HEK293 (cell line): ENCODE results near the gene EPHA2.

ENCODE experiments used
- CTCF ChIP-seq: fragments of 450-650 bp; formaldehyde crosslinking; IDR thresholded peaks from 2 replicates; pipeline ENCODE4 v1.5.1; 2016; ENCODE audit warnings: missing biosample characterization, missing genetic modification characterization
- GFI1B ChIP-seq: fragments of 450-650 bp; formaldehyde crosslinking; IDR thresholded peaks from 2 replicates; pipeline ENCODE4 v1.5.1; 2016; ENCODE audit warnings: missing biosample characterization, missing genetic modification characterization
- HOXC10 ChIP-seq: sonication (generic); formaldehyde crosslinking; IDR thresholded peaks from 2 replicates; pipeline ENCODE4 v1.8.1; 2023; ENCODE audit warnings: mild to moderate bottlenecking, missing genetic modification reagents
- PATZ1 ChIP-seq: fragments of 450-650 bp; formaldehyde crosslinking; IDR thresholded peaks from 2 replicates; pipeline ENCODE4 v1.5.1; 2016; ENCODE audit warnings: missing biosample characterization, missing genetic modification characterization
- SALL2 ChIP-seq: fragments of 450-650 bp; formaldehyde crosslinking; IDR thresholded peaks from 2 replicates; pipeline ENCODE4 v1.5.0; 2017; ENCODE audit warnings: missing biosample characterization, mild to moderate bottlenecking, missing genetic modification characterization, borderline replicate concordance
- WT1 ChIP-seq: fragments of 450-650 bp; formaldehyde crosslinking; IDR thresholded peaks from 2 replicates; pipeline ENCODE4 v1.5.1; 2016; ENCODE audit warnings: missing biosample characterization, missing genetic modification characterization
- ZBTB10 ChIP-seq: fragments of 450-650 bp; formaldehyde crosslinking; IDR thresholded peaks from 2 replicates; pipeline ENCODE4 v1.5.1; 2016; ENCODE audit warnings: missing biosample characterization, missing genetic modification characterization
- ZFP3 ChIP-seq: fragments of 450-650 bp; formaldehyde crosslinking; IDR thresholded peaks from 2 replicates; pipeline ENCODE4 v1.5.1; 2016; ENCODE audit warnings: low read depth, missing biosample characterization, missing genetic modification characterization
- ZIC2 ChIP-seq: fragments of 450-650 bp; formaldehyde crosslinking; IDR thresholded peaks from 2 replicates; pipeline ENCODE4 v1.5.1; 2016; ENCODE audit warnings: missing biosample characterization, missing genetic modification characterization
- ZNF133 ChIP-seq: fragments of 450-650 bp; formaldehyde crosslinking; IDR thresholded peaks from 2 replicates; pipeline ENCODE4 v1.5.1; 2016; ENCODE audit warnings: missing biosample characterization, missing genetic modification characterization
- ZNF138 ChIP-seq: fragments of 450-650 bp; formaldehyde crosslinking; IDR thresholded peaks from 2 replicates; pipeline ENCODE4 v1.5.1; 2016; ENCODE audit warnings: missing biosample characterization, missing genetic modification characterization, borderline replicate concordance
- ZNF146 ChIP-seq: fragments of 450-650 bp; formaldehyde crosslinking; IDR thresholded peaks from 2 replicates; pipeline ENCODE4 v1.5.1; 2016; ENCODE audit warnings: missing biosample characterization, missing genetic modification characterization
- ZNF184 ChIP-seq: fragments of 450-650 bp; IDR thresholded peaks from 2 replicates; pipeline ENCODE4 v1.5.1; 2018; ENCODE audit warnings: missing biosample characterization, mild to moderate bottlenecking, missing genetic modification characterization
- ZNF211 ChIP-seq: fragments of 450-650 bp; formaldehyde crosslinking; IDR thresholded peaks from 2 replicates; pipeline ENCODE4 v1.5.1; 2016; ENCODE audit warnings: low read depth, missing biosample characterization, missing genetic modification characterization
- ZNF266 ChIP-seq: fragments of 450-650 bp; formaldehyde crosslinking; IDR thresholded peaks from 2 replicates; pipeline ENCODE4 v1.5.1; 2016; ENCODE audit warnings: missing biosample characterization, missing genetic modification characterization, low read depth
- ZNF366 ChIP-seq: fragments of 450-650 bp; formaldehyde crosslinking; conservative IDR thresholded peaks from 2 replicates; pipeline ENCODE4 v1.5.1; 2016; ENCODE audit warnings: missing biosample characterization, missing genetic modification characterization
- ZNF423 ChIP-seq: fragments of 450-650 bp; formaldehyde crosslinking; IDR thresholded peaks from 2 replicates; pipeline ENCODE4 v1.5.1; 2016; ENCODE audit warnings: missing biosample characterization, missing genetic modification characterization
- ZNF548 ChIP-seq: fragments of 450-650 bp; formaldehyde crosslinking; IDR thresholded peaks from 2 replicates; pipeline ENCODE4 v1.5.1; 2016; ENCODE audit warnings: missing biosample characterization, missing genetic modification characterization
- ZNF555 ChIP-seq: fragments of 450-650 bp; formaldehyde crosslinking; conservative IDR thresholded peaks from 2 replicates; pipeline ENCODE4 v1.5.1; 2017; ENCODE audit warnings: missing biosample characterization, mild to moderate bottlenecking, missing genetic modification characterization, inconsistent platforms
- ZNF600 ChIP-seq: fragments of 450-650 bp; formaldehyde crosslinking; IDR thresholded peaks from 2 replicates; pipeline ENCODE4 v1.5.1; 2016; ENCODE audit warnings: missing biosample characterization, missing genetic modification characterization
- ZNF645 ChIP-seq: fragments of 450-650 bp; formaldehyde crosslinking; IDR thresholded peaks from 2 replicates; pipeline ENCODE4; 2016; ENCODE audit warnings: missing biosample characterization, missing genetic modification characterization
- ZNF660 ChIP-seq: fragments of 450-650 bp; IDR thresholded peaks from 2 replicates; pipeline ENCODE4 v1.5.1; 2018; ENCODE audit warnings: missing biosample characterization, mild to moderate bottlenecking, missing genetic modification characterization
- ZNF701 ChIP-seq: fragments of 450-650 bp; formaldehyde crosslinking; IDR thresholded peaks from 2 replicates; pipeline ENCODE4 v1.5.1; 2016; ENCODE audit warnings: missing biosample characterization, missing genetic modification characterization
- TF ChIP-seq, protein P1 (sequence below): fragments of 450-650 bp; formaldehyde crosslinking; IDR thresholded peaks from 2 replicates; pipeline ENCODE4 v1.5.1; 2016; ENCODE audit warnings: missing biosample characterization, missing genetic modification characterization
- TF ChIP-seq, protein P2 (sequence below): fragments of 450-650 bp; formaldehyde crosslinking; IDR thresholded peaks from 2 replicates; pipeline ENCODE4 v1.5.1; 2016; ENCODE audit warnings: missing biosample characterization, missing genetic modification characterization
- TF ChIP-seq, protein P3 (sequence below): fragments of 450-650 bp; formaldehyde crosslinking; IDR thresholded peaks from 2 replicates; pipeline ENCODE4 v1.5.1; 2017; ENCODE audit warnings: missing biosample characterization, mild to moderate bottlenecking, missing genetic modification characterization, moderate library complexity

EPHA2 gene

GRCh38 chr1:16120940-16121410, 34.9 kb downstream of the EPHA2 start (continued):
- TF ChIP-seq, protein P1, sequence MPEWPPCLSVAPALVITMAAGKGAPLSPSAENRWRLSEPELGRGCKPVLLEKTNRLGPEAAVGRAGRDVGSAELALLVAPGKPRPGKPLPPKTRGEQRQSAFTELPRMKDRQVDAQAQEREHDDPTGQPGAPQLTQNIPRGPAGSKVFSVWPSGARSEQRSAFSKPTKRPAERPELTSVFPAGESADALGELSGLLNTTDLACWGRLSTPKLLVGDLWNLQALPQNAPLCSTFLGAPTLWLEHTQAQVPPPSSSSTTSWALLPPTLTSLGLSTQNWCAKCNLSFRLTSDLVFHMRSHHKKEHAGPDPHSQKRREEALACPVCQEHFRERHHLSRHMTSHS: no peak
- TF ChIP-seq SALL2 (tag by site-specific recombination) (no peak), ZNF266 (tag by site-specific recombination) (no peak), WT1 (tag by site-specific recombination) (peak; percentile 96), GFI1B (peak; percentile 70), ZNF423 (tag by site-specific recombination) (no peak), ZIC2 (tag by site-specific recombination) (peak; percentile 65), ZNF701 (tag by site-specific recombination) (no peak), ZNF366 (peak; percentile 81), HOXC10 (CRISPR knock-in tag) (no peak), ZNF184 (tag by site-specific recombination) (peak; percentile 27; the same call in 1 of the 2 replicates), ZNF211 (no peak), ZNF645 (no peak), ZNF146 (tag by site-specific recombination) (peak; percentile 36; the same call in 1 of the 2 replicates), ZNF555 (tag by site-specific recombination) (no peak), PATZ1 (peak; percentile 74), ZNF548 (tag by site-specific recombination) (no peak), ZNF138 (tag by site-specific recombination) (no peak), ZNF600 (tag by site-specific recombination) (no peak; the same call in 1 of the 2 replicates), ZFP3 (no peak), ZNF133 (tag by site-specific recombination) (no peak), CTCF (tag by site-specific recombination) (no peak), ZBTB10 (no peak), ZNF660 (tag by site-specific recombination) (no peak)
- TF ChIP-seq, protein P2, sequence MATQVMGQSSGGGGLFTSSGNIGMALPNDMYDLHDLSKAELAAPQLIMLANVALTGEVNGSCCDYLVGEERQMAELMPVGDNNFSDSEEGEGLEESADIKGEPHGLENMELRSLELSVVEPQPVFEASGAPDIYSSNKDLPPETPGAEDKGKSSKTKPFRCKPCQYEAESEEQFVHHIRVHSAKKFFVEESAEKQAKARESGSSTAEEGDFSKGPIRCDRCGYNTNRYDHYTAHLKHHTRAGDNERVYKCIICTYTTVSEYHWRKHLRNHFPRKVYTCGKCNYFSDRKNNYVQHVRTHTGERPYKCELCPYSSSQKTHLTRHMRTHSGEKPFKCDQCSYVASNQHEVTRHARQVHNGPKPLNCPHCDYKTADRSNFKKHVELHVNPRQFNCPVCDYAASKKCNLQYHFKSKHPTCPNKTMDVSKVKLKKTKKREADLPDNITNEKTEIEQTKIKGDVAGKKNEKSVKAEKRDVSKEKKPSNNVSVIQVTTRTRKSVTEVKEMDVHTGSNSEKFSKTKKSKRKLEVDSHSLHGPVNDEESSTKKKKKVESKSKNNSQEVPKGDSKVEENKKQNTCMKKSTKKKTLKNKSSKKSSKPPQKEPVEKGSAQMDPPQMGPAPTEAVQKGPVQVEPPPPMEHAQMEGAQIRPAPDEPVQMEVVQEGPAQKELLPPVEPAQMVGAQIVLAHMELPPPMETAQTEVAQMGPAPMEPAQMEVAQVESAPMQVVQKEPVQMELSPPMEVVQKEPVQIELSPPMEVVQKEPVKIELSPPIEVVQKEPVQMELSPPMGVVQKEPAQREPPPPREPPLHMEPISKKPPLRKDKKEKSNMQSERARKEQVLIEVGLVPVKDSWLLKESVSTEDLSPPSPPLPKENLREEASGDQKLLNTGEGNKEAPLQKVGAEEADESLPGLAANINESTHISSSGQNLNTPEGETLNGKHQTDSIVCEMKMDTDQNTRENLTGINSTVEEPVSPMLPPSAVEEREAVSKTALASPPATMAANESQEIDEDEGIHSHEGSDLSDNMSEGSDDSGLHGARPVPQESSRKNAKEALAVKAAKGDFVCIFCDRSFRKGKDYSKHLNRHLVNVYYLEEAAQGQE (tag by site-specific recombination): no peak
- TF ChIP-seq, protein P3, sequence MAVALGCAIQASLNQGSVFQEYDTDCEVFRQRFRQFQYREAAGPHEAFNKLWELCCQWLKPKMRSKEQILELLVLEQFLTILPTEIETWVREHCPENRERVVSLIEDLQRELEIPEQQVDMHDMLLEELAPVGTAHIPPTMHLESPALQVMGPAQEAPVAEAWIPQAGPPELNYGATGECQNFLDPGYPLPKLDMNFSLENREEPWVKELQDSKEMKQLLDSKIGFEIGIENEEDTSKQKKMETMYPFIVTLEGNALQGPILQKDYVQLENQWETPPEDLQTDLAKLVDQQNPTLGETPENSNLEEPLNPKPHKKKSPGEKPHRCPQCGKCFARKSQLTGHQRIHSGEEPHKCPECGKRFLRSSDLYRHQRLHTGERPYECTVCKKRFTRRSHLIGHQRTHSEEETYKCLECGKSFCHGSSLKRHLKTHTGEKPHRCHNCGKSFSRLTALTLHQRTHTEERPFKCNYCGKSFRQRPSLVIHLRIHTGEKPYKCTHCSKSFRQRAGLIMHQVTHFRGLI (tag by site-specific recombination): peak; percentile 57; the same call in 1 of the 2 replicates
